Measurements from ENCODE around the gene GTF2H2C. TPM values are rescaled to one million over a fixed set of nuclear protein-coding genes. Genes with fewer than 3 reads are reported as not detected.

The GTF2H2C gene
- total and polyA plus RNA-seq, 10 of the 15 experiments (the other 5 are each of a cell fraction or from before 2014, with no cell fraction given) = 55.1 to 103 (median 78.9) TPM

DNA sequence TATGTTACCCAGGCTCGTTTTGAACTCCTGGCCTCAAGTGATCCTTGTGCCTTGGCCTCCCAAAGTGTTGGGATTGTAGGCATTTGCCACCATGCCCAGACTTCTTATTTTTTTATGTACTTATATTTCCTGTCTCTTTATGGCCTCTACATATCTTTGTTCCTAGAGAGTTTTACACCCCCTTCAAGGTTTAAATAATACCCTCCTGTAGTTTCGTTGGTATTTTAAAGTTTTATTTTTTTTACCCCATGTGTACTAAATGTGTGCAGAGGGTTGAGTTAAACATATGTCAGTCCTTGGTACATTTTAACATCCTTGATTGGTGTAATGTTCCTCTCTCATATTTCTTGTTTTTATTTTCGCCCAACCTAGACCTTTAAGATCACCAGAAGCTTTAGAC lies 38.0 kb upstream of the GTF2H2C start:
- Histone ChIP-seq H3K79me2 (ENCODE audit: control insufficient read depth, insufficient read depth, low read length) (no peaks in the 10 kb centered on the region), H3K4me1 (ENCODE audit: control insufficient read depth, insufficient read depth, low read length) (no peaks in the 10 kb centered on the region), H3K27ac (ENCODE audit: control insufficient read depth, insufficient read depth) (no peak overlapping the region), H4K20me1 (ENCODE audit: control insufficient read depth, insufficient read depth) (no peaks in the 10 kb centered on the region), H3K36me3 (ENCODE audit: control insufficient read depth in 2 of 2, insufficient read depth in 2 of 2, low read length in 1 of 2) (peaks cover 0 to 4% of the 10 kb centered on the region in 2 experiments; a peak in 1 of 4 replicates), H2AFZ (ENCODE audit: control insufficient read depth, low read depth, low read length) (no peak overlapping the region), H3K27me3 (replicated peaks in 1 of 2; ENCODE audit: control insufficient read depth in 2 of 2, insufficient read depth in 2 of 2, low read length in 1 of 2) (no peaks in the 10 kb centered on the region), H3K9ac (ENCODE audit: control insufficient read depth, insufficient read depth, low read length) (no peak overlapping the region), H3K4me3 (no peak overlapping the region), H3K9me3 (replicated peaks; ENCODE audit: control insufficient read depth, insufficient read depth, low read length) (no peaks in the 10 kb centered on the region), H3K4me2 (ENCODE audit: control insufficient read depth, insufficient read depth) (no peak overlapping the region)
- DNase-seq (ENCODE audit: low read depth, low spot score) (no peak), ATAC-seq (no peak), FAIRE-seq (no peak)
- ChIA-PET CTCF (no interaction called here), SMC1A (ENCODE audit: uncharacterized antibody, unreplicated experiment) (interaction anchor here (1.5 kb wide), 1 partner anchor 13 kb away, joined by 6 read pairs; no protein-coding TSS in a partner anchor), POLR2A (no interaction called here), RAD21 (ENCODE audit: unreplicated experiment) (interaction anchor here (1.2 kb wide), 1 partner anchor 11 kb away, joined by 3 read pairs; no protein-coding TSS in a partner anchor)
- in situ Hi-C loops (cut with MboI) = loop anchor here (25.0 kb wide), 1 partner anchor 1565 kb away; no protein-coding TSS in a partner anchor
- intact Hi-C loops (cut with micrococcal nuclease; ENCODE audit: unreplicated experiment) = no loop called here
- 69% methylated on average over 3 of the region's 3 CpGs for WGBS (ENCODE audit: insufficient coverage, insufficient replicate concordance, low lambda C conversion rate, missing lambda C conversion rate)
- BruUV-seq (replicated peaks) = no TSS peak
- TF ChIP-seq USF1 (IDR thresholded peaks at IDR 0.05; ENCODE audit: borderline replicate concordance, extremely low read length, insufficient read depth, low read depth, low read length) = no peak

DNA sequence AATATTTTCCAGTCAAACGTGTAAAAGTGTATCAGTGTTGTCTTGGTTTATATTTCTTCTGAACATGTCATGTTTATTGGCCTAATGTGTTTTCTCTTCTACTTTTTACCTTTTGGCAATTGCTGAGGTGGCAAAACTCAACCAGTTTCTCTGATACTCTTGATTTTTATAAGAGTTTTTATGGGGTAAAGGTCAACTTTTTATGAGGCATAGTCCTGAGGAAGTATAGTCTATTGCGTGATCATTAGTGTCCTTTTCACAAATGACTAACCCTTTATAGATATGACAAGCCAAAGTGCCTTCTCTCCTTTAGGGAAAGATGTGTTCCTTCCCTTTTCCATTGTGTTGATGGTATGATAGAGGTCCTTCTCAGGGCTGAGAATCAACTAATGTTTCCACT lies 34.5 kb upstream of the GTF2H2C start:
- Histone ChIP-seq H3K36me3 (ENCODE audit: control insufficient read depth in 2 of 2, insufficient read depth in 2 of 2, low read length in 1 of 2) (peaks cover 0 to 4% of the 10 kb centered on the region in 2 experiments; a peak in 1 of 4 replicates), H3K4me3 (no peak overlapping the region), H3K4me1 (ENCODE audit: control insufficient read depth, insufficient read depth, low read length) (no peaks in the 10 kb centered on the region), H2AFZ (ENCODE audit: control insufficient read depth, low read depth, low read length) (no peak overlapping the region), H3K9me3 (replicated peaks; ENCODE audit: control insufficient read depth, insufficient read depth, low read length) (no peaks in the 10 kb centered on the region), H3K9ac (ENCODE audit: control insufficient read depth, insufficient read depth, low read length) (no peak overlapping the region), H3K27ac (ENCODE audit: control insufficient read depth, insufficient read depth) (no peak overlapping the region), H3K4me2 (ENCODE audit: control insufficient read depth, insufficient read depth) (no peak overlapping the region), H3K79me2 (ENCODE audit: control insufficient read depth, insufficient read depth, low read length) (no peaks in the 10 kb centered on the region), H3K27me3 (replicated peaks in 1 of 2; ENCODE audit: control insufficient read depth in 2 of 2, insufficient read depth in 2 of 2, low read length in 1 of 2) (no peaks in the 10 kb centered on the region), H4K20me1 (ENCODE audit: control insufficient read depth, insufficient read depth) (no peaks in the 10 kb centered on the region)
- ChIA-PET SMC1A (ENCODE audit: uncharacterized antibody, unreplicated experiment) (no interaction called here), CTCF (no interaction called here), RAD21 (ENCODE audit: unreplicated experiment) (no interaction called here), POLR2A (no interaction called here)
- BruUV-seq (replicated peaks) = no TSS peak
- TF ChIP-seq ZZZ3 (IDR thresholded peaks at IDR 0.05; ENCODE audit: control insufficient read depth, insufficient read length, low read depth) (no peak), MEF2B (IDR thresholded peaks at IDR 0.05; ENCODE audit: partially characterized antibody, poor library complexity, severe bottlenecking) (no peak), JUNB (IDR thresholded peaks at IDR 0.05) (no peak), POLR2A (IDR thresholded peaks at IDR 0.05; ENCODE audit: low read depth, low read length) (no peak), HDAC6 (IDR thresholded peaks at IDR 0.05; ENCODE audit: unreplicated experiment) (no peak), BCL3 (IDR thresholded peaks at IDR 0.05; ENCODE audit: borderline replicate concordance, insufficient read depth, low read depth, low read length, poor library complexity, severe bottlenecking) (no peak), TCF7 (IDR thresholded peaks at IDR 0.05; ENCODE audit: borderline replicate concordance) (no peak), NBN (IDR thresholded peaks at IDR 0.05) (no peak), BACH1 (IDR thresholded peaks at IDR 0.05; ENCODE audit: borderline replicate concordance) (no peak)
- TF ChIP-seq, protein P1, sequence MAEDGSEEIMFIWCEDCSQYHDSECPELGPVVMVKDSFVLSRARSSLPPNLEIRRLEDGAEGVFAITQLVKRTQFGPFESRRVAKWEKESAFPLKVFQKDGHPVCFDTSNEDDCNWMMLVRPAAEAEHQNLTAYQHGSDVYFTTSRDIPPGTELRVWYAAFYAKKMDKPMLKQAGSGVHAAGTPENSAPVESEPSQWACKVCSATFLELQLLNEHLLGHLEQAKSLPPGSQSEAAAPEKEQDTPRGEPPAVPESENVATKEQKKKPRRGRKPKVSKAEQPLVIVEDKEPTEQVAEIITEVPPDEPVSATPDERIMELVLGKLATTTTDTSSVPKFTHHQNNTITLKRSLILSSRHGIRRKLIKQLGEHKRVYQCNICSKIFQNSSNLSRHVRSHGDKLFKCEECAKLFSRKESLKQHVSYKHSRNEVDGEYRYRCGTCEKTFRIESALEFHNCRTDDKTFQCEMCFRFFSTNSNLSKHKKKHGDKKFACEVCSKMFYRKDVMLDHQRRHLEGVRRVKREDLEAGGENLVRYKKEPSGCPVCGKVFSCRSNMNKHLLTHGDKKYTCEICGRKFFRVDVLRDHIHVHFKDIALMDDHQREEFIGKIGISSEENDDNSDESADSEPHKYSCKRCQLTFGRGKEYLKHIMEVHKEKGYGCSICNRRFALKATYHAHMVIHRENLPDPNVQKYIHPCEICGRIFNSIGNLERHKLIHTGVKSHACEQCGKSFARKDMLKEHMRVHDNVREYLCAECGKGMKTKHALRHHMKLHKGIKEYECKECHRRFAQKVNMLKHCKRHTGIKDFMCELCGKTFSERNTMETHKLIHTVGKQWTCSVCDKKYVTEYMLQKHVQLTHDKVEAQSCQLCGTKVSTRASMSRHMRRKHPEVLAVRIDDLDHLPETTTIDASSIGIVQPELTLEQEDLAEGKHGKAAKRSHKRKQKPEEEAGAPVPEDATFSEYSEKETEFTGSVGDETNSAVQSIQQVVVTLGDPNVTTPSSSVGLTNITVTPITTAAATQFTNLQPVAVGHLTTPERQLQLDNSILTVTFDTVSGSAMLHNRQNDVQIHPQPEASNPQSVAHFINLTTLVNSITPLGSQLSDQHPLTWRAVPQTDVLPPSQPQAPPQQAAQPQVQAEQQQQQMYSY (CRISPR knock-in tag; IDR thresholded peaks at IDR 0.05) = no peak
- FAIRE-seq (no peak), ATAC-seq (no peak), DNase-seq (ENCODE audit: low read depth, low spot score) (no peak)
- WGBS (ENCODE audit: insufficient coverage, insufficient replicate concordance, low lambda C conversion rate, missing lambda C conversion rate) = 98% methylated on average over 2 of the region's 2 CpGs
- in situ Hi-C loops (cut with MboI) (no loop called here), intact Hi-C loops (cut with micrococcal nuclease; ENCODE audit: unreplicated experiment) (no loop called here)
